Measurements from ENCODE around the gene ARHGAP15. TPM values are rescaled to one million over a fixed set of nuclear protein-coding genes. Genes with fewer than 3 reads are reported as not detected.

ARHGAP15 gene
- total RNA-seq, 1 donor from 2014 or later: not detected

DNA sequence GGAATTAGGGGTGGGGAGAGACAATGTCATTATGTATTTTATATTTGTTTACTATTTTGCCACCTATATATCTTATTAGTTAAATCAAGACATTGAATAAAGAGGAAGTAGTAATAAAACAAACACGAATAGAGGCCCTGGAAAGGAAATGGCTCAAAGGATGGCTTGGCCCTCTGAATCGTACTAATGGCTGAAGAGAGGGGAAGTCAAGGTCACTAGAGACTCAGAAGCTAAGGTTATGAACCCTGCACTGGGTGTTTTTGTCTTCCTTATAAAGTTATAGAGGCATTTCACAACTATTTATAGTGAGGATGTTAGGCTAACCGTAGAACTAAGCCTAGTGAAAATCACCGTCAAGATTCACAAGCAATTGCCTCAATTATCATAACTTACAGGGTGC is 685.9 kb downstream of the ARHGAP15 start:
- no peak overlapping the region for H2AFZ ChIP-seq (ENCODE audit: low read depth, low read length)
- H3K36me3 ChIP-seq (ENCODE audit: insufficient read depth, low read length): no peaks in the 10 kb centered on the region
- no peak overlapping the region for H3K9ac ChIP-seq (ENCODE audit: low read length)
- H4K20me1 ChIP-seq (ENCODE audit: insufficient read depth, low read length): no peaks in the 10 kb centered on the region
- Mint-ChIP-seq H3K27me3 (ENCODE audit: low read depth, unreplicated experiment) (no peaks in the 10 kb centered on the region), H3K27ac (ENCODE audit: unreplicated experiment) (no peak overlapping the region), H3K4me3 (ENCODE audit: unreplicated experiment) (no peak overlapping the region), H3K9me3 (ENCODE audit: unreplicated experiment) (peaks cover 2% of the 10 kb centered on the region), H3K4me1 (ENCODE audit: low read depth, unreplicated experiment) (peaks cover 4% of the 10 kb centered on the region), H3K36me3 (ENCODE audit: low read depth, unreplicated experiment) (peaks cover 3% of the 10 kb centered on the region)
- no peaks in the 10 kb centered on the region for H3K79me2 ChIP-seq (ENCODE audit: insufficient read depth, low read length)
- FAIRE-seq (no peak), DNase-seq (ENCODE audit: low read depth) (no peak)
- no peak for TF ChIP-seq EZH2 (IDR thresholded peaks at IDR 0.05; ENCODE audit: insufficient read depth, low read length)
- TF ChIP-seq, protein P1, sequence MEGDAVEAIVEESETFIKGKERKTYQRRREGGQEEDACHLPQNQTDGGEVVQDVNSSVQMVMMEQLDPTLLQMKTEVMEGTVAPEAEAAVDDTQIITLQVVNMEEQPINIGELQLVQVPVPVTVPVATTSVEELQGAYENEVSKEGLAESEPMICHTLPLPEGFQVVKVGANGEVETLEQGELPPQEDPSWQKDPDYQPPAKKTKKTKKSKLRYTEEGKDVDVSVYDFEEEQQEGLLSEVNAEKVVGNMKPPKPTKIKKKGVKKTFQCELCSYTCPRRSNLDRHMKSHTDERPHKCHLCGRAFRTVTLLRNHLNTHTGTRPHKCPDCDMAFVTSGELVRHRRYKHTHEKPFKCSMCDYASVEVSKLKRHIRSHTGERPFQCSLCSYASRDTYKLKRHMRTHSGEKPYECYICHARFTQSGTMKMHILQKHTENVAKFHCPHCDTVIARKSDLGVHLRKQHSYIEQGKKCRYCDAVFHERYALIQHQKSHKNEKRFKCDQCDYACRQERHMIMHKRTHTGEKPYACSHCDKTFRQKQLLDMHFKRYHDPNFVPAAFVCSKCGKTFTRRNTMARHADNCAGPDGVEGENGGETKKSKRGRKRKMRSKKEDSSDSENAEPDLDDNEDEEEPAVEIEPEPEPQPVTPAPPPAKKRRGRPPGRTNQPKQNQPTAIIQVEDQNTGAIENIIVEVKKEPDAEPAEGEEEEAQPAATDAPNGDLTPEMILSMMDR (IDR thresholded peaks at IDR 0.05; ENCODE audit: insufficient read depth, low read depth, low read length): no peak
- no peaks in the 10 kb centered on the region for H3K27me3 ChIP-seq (ENCODE audit: insufficient read depth, low read length)
- no peaks in the 10 kb centered on the region for H3K9me3 ChIP-seq (ENCODE audit: insufficient read depth, low read depth, low read length)
- no peaks in the 10 kb centered on the region for H3K4me1 ChIP-seq (ENCODE audit: insufficient read depth, low read length)
- no peak overlapping the region for H3K4me3 ChIP-seq (ENCODE audit: insufficient read depth, low read depth, low read length)
- H3K4me2 ChIP-seq (ENCODE audit: low read length): no peak overlapping the region
- H3K27ac ChIP-seq (ENCODE audit: low read depth, low read length): no peak overlapping the region

DNA sequence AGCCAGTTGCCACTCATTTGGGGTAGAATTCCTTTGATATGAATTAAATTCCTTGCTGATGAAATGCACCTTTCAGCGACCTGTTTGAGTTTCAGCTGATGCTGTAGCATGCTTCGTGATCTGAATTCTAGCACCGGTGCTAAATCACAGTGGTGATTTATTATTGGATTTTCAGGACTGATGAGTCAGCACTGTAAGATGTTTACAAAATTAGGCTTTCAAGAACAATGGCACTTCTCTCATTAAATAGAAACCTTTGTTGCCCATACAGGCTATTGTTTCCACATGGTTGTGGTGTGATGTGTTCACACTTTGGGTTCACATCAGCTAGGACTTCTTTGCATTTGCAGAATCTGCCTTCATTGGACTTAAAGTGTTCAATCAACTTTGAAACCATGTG is 687.7 kb downstream of the ARHGAP15 start:
- Mint-ChIP-seq H3K27me3 (ENCODE audit: low read depth, unreplicated experiment) (no peaks in the 10 kb centered on the region), H3K4me1 (ENCODE audit: low read depth, unreplicated experiment) (peaks cover 4% of the 10 kb centered on the region), H3K36me3 (ENCODE audit: low read depth, unreplicated experiment) (peaks cover 3% of the 10 kb centered on the region), H3K9me3 (ENCODE audit: unreplicated experiment) (peaks cover 2% of the 10 kb centered on the region), H3K4me3 (ENCODE audit: unreplicated experiment) (no peak overlapping the region), H3K27ac (ENCODE audit: unreplicated experiment) (no peak overlapping the region)
- no peaks in the 10 kb centered on the region for H3K4me1 ChIP-seq (ENCODE audit: insufficient read depth, low read length)
- no peak overlapping the region for H3K27ac ChIP-seq (ENCODE audit: low read depth, low read length)
- H3K27me3 ChIP-seq (ENCODE audit: insufficient read depth, low read length): no peaks in the 10 kb centered on the region
- no peaks in the 10 kb centered on the region for H4K20me1 ChIP-seq (ENCODE audit: insufficient read depth, low read length)
- no peak for DNase-seq (ENCODE audit: low read depth)
- H2AFZ ChIP-seq (ENCODE audit: low read depth, low read length): no peak overlapping the region
- FAIRE-seq: no peak
- no peaks in the 10 kb centered on the region for H3K36me3 ChIP-seq (ENCODE audit: insufficient read depth, low read length)
- H3K4me3 ChIP-seq (ENCODE audit: insufficient read depth, low read depth, low read length): no peak overlapping the region
- H3K9me3 ChIP-seq (ENCODE audit: insufficient read depth, low read depth, low read length): no peaks in the 10 kb centered on the region
- no peak overlapping the region for H3K9ac ChIP-seq (ENCODE audit: low read length)
- TF ChIP-seq, protein P1 (IDR thresholded peaks at IDR 0.05; ENCODE audit: insufficient read depth, low read depth, low read length): no peak
- TF ChIP-seq EZH2 (IDR thresholded peaks at IDR 0.05; ENCODE audit: insufficient read depth, low read length): no peak
- no peaks in the 10 kb centered on the region for H3K79me2 ChIP-seq (ENCODE audit: insufficient read depth, low read length)
- H3K4me2 ChIP-seq (ENCODE audit: low read length): no peak overlapping the region
